ENCODE results near the gene CPNE6.

The CPNE6 gene

DNA sequence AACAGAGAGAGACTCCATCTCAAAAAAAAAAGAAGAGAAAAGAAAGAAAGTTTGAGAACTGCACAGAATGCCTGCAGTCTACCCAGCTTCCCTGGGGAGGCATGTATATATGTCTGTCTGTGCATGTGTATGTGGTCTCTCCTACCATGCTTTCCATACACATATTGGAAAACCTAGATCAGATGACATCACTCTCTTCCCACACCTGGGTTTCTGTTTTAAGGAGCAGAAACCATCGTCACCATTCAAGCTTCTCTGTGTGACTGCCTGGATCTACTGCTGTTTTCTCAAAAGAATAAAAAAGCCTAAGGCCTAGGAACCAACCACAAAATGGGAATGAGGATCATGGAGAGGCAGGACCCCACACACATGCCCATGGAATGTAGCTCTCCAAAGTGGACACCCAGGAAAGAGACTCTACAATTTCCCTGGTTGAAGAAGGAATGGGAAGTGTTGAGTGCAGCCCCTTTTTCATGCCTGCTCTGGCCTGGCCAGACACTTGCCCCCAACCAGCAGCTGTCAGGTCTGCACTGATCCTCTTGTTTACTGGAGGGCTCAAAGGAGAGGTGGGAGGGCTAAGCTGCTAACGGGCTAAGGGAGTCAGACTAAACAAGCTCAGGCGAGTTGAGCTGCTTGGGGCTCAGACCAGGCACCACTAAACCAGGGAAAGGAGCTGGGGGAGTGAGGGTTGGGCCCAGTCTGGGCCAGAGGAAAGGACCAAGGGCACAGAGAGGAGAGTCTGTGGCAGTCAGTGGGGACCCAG is 15.0 kb downstream of the CPNE6 start:
- no peak for DNase-seq (ENCODE audit: low spot score)

DNA sequence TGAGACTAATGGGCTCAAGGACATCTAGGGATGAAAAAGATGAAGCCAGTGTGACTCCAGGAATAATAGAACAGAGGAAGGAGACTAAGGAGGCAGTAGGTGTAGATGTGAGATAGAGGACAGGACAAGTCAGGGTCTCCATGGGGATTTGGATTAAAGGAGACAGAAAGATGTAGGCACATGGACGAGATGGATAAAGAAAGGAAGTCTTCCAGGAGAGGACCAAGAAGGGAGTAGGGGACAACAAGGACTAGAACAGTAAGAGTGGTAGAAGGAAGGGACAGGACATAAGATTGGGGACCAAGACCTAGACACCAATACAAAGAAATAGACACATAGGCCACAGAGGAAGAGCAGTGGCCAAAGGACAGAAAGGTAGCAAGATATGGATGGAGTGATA is 15.6 kb downstream of the CPNE6 start:
- no peak for DNase-seq (ENCODE audit: low spot score)

- no peak for DNase-seq (ENCODE audit: low spot score)
Measured at GRCh38 chr14:24088095-24088494, 16.7 kb downstream of the CPNE6 start.

GRCh38 chr14:24089890-24090289 is 18.5 kb downstream of the CPNE6 start:
- no peak for DNase-seq (ENCODE audit: low spot score)

GRCh38 chr14:24092110-24092504 is 20.7 kb downstream of the CPNE6 start:
- no peak for DNase-seq (ENCODE audit: low spot score)

GRCh38 chr14:24092505-24093206 is 21.3 kb downstream of the CPNE6 start:
- DNase-seq (ENCODE audit: low spot score), result no peak

- no peak for DNase-seq (ENCODE audit: low spot score)
Measured at GRCh38 chr14:24093207-24093900, 22.0 kb downstream of the CPNE6 start.

- DNase-seq (ENCODE audit: low spot score), result peak; percentile 98
Measured at GRCh38 chr14:24093901-24094840, 22.8 kb downstream of the CPNE6 start, which contains the start of gene PCK2. Gene PCK2 (plus strand): TSS chr14:24094311. CDS start chr14:24094406, 95 bp downstream.

GRCh38 chr14:24094841-24095270 is 23.5 kb downstream of the CPNE6 start:
- DNase-seq (ENCODE audit: low spot score), result no peak

GRCh38 chr14:24095271-24096068 is 24.1 kb downstream of the CPNE6 start:
- peak; percentile 86 for DNase-seq (ENCODE audit: low spot score)

GRCh38 chr14:24096545-24097181 is 25.3 kb downstream of the CPNE6 start:
- DNase-seq (ENCODE audit: low spot score), result no peak

DNA sequence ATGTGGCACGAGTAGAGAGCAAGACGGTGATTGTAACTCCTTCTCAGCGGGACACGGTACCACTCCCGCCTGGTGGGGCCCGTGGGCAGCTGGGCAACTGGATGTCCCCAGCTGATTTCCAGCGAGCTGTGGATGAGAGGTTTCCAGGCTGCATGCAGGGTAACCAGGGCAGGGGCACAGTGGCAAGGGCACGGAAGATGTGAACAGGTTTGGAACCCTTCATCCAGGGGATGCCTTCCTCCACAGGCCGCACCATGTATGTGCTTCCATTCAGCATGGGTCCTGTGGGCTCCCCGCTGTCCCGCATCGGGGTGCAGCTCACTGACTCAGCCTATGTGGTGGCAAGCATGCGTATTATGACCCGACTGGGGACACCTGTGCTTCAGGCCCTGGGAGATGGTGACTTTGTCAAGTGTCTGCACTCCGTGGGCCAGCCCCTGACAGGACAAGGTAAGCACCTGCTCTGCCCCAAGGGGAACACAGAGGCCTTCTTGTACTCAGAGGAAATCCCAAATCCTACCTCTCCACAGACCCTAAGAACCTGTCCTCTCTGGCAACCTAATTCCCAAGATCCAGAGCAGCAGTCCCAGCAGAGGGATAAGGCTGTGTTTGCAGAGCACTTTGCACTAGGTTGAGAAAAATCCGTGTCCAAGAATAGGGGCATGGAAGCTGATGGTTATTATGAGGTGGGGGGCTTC is 27.0 kb downstream of the CPNE6 start:
- DNase-seq (ENCODE audit: low spot score), result no peak

GRCh38 chr14:24098927-24099813 is 27.8 kb downstream of the CPNE6 start:
- no peak for DNase-seq (ENCODE audit: low spot score)

DNA sequence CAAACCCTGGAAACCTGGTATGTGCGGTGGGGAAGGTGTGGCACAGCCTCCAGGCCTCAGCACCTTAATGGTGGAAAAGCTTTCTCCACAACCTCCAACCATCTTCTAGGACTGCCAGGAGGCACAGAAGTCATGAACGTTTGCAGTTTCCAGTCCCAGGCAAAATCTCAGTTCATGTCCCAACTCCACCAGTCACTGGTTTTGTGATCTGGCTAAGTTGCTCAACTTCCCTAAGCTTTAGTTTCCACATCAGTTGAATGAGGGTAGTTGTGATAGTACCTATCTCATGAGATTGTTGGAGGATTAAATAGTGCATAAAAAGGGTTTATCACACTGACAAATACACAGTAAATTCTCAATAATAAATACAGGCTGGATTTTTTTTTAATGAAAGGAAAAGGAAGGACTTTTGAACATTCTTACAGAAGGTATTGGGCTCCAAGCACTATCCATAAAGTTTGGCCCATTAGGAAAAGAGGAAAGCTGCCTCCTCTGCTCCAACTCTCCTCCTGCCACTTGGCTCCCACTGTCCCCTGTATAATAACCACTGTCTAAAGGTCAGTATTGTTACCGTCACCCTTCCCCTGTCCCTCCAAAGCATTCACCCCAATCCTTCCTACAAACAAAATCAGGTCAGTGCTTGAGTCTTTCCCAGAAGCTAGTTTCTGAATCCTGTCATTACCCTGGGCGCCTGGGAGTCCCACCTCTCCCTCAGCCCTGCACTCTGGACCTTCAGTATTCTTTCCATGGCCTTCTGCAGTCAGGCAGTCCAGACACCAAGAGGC is 29.0 kb downstream of the CPNE6 start:
- DNase-seq (ENCODE audit: low spot score), result no peak

- no peak for DNase-seq (ENCODE audit: low spot score)
Measured at GRCh38 chr14:24100982-24101494, 29.7 kb downstream of the CPNE6 start.

DNA sequence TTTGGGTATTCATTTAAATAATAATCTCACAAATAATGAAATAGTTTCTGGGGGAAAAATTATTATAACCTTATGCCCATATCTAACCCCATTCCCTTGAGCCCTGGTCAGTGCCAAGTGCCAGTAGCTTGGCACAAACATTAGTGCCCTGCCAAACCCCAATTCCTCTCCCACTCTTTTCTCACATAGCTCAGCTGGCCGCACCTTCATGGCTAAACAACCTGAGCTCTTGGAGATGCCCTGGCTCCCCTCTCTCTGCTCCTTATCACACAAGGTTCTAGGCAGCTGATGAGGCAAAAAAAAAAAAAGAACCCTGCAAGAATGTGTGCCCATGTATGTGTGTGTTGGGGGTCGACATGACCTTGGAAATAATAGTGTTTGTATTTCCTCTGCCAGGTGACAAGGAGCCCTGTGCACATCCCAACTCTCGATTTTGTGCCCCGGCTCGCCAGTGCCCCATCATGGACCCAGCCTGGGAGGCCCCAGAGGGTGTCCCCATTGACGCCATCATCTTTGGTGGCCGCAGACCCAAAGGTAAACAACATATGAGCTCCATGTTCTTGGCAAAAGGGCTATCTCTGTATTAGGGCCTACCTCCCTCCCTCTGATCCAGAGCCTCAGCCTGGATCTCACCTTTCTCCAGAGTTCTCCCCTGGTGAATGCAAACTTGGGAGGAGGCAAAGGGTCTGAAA is 31.1 kb downstream of the CPNE6 start:
- no peak for DNase-seq (ENCODE audit: low spot score)

- DNase-seq (ENCODE audit: low spot score), result no peak
Measured at GRCh38 chr14:24103451-24103850, 32.1 kb downstream of the CPNE6 start.

All from HuH-7.5 (cell line).